Measurements from ENCODE around the gene LARP1B.
"Not testable (repeated sequence)": the region's sequence is repeated elsewhere in the genome, so short reads cannot be mapped to it uniquely, and the experiment has no call there.

The LARP1B gene

DNA sequence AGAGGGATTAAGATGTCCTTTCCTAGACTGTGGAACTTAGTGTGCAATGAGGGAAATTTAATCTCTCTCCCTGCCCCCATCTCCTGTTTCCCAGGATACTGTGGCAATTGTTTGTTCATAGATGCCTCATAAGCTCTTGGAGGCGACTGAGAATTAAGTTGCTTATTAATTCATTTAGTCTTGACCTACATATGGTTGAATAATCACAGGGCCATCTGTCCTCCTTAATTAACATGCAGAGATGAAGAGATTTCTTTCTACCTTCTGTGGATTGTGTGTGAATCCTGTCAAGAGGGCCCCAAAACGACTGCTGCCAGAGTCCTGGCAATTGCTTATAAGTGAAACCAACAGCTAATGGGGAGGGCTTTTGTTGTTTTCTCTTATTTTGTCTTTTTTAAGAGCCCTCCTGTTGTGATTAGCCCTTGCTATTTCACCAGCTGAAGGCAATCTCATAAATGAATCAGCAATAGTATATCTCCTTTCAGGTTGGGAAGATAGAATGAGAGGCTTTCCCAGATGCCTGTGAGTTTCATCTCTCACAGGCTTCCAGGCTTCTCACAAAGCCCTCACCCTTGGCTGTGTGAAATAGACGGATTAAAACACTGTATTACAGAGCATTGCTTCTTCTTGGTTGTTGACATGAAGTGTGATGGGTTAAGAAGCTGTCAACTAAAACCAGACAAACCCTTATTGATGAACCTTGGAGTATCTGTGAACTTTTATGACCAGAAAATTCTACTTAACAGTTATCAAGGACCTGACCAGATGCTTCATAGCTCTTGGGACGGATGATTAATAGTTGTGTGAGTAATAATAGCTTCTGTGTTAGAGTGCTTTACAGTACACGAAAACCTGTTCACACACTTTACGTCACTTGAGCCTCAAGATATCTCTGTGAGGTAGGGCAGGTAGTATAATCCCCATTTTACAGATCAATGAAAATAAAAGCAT is 168.0 kb downstream of the LARP1B start:
- no peak for DNase-seq

DNA sequence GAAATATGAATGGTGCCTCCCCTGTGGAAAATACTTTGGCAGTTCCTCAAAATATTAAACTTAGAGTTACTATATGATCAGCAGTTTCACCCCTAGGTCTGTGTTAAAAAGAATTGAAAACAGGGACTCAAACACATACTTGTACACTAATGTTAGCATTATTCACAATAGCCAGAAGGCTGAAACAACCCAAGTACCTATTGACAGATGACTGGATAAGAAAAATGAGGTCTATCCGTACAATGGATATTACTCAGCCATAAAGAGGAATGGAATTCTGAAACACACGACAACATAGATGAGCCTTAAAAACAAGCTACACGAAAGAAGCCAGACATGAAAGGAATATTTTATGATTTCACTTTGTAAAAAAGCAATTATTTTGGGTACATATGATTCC is 171.6 kb downstream of the LARP1B start:
- DNase-seq, result no peak

- DNase-seq, result no peak
Measured at GRCh38 chr4:128234836-128235235, 173.7 kb downstream of the LARP1B start.

DNA sequence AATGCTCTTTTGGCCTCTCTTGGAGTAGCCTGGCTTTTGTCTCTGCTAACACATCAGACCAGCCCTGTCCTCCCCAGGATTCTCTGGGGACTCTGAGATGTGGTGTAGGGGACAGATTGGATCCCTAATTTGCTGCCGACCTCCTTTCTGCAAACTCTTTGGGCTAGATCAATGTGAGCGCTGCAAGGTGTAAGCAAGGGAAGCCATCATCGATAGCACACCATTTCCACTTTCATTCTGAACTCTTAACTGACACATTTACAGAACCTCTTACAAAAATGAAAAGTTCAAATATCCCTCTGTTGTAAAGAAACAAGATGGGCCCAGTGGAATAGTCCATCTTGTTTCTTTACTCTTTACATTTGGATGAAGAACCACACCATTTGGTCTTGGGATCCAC is 179.9 kb downstream of the LARP1B start:
- DNase-seq, result no peak

GRCh38 chr4:128241425-128241913 is 180.4 kb downstream of the LARP1B start:
- no peak for DNase-seq

GRCh38 chr4:128241981-128242380 is 180.9 kb downstream of the LARP1B start:
- no peak for DNase-seq

DNA sequence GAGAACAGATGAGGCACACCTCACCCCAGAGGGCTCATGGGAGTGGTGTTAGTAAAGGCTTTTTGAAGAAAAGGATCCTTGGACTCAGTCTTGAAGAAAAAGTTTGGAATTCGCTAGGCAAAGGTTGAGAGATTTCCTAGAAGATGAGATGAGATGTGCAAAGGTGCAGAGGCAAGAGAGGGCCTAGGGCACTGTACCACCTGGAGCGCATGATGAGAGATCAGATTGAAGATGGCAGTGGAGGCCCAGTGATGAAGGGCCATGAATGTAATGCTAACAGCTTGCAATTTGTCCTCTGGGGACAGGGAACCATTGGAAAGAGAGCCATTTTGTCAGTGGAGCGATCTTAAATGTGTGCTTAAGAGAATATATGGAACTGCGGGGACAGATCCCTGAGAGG is 181.5 kb downstream of the LARP1B start:
- DNase-seq, result no peak

GRCh38 chr4:128244379-128244778 is 183.3 kb downstream of the LARP1B start:
- DNase-seq, result no peak

DNA sequence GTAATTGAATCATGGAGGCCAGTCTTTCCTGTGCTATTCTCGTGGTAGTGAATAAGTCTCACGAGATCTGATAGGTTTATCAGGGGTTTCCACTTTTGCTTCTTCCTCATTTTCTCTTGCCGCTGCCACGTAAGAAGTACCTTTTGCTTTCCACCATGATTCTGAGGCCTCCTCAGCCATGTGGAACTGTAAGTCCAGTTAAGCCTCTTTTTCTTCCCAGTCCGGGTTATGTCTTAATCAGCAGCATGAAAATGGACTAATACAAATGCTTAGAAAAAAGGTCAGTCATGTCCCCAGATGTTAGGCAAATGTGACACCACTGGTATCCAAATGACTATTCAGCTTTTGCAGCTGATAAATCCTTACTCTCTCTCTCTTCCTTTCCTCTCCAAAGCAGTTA is 184.3 kb downstream of the LARP1B start:
- not testable (repeated sequence) for DNase-seq

GRCh38 chr4:128247906-128248305 is 186.8 kb downstream of the LARP1B start:
- DNase-seq, result no peak

DNA sequence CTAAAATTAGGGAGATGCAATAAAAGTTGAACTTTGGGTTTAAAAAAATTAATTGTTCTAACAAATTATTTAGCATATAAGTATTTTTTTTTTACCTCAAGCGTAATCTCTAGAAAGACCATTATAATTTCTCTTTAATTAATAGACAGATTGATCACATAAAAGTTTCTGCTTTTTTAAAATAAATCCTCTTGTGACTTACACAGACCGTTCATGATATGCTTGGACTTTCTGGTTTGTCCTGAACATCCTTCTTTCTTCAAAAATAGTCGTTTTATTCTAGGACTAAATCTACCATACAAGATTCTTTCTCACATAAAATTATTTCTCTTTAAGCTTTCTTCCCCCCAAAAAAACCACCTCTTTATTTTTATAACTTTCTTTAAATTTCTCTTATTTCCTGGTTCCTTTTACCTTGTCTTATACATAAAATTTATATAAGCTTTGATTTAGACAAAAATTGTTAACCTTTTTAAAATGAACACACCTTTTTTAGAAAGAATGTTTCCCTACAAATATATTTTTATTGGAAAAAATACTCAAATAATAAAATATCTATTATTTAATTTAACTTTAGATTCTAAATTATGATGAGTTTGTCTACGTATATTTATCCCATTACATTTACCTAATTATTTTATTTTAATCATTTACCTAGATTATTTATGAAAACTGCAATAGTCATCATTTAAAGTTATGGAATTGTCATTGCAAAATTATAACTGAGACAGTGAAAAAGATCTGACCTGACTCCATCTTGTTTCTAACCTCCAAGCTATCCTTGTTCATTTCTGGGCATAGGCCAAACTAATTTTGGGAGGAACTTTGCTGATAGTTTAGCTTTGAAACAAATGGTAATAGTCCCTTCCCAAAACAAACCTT is 188.9 kb downstream of the LARP1B start:
- DNase-seq, result no peak

- DNase-seq, result no peak
Measured at GRCh38 chr4:128255906-128256305, 194.8 kb downstream of the LARP1B start.

GRCh38 chr4:128256539-128256938 is 195.4 kb downstream of the LARP1B start:
- DNase-seq, result no peak

- peak in 1 of 5 experiments; percentile 53 for DNase-seq
Measured at GRCh38 chr4:128258166-128258565, 197.1 kb downstream of the LARP1B start.

DNA sequence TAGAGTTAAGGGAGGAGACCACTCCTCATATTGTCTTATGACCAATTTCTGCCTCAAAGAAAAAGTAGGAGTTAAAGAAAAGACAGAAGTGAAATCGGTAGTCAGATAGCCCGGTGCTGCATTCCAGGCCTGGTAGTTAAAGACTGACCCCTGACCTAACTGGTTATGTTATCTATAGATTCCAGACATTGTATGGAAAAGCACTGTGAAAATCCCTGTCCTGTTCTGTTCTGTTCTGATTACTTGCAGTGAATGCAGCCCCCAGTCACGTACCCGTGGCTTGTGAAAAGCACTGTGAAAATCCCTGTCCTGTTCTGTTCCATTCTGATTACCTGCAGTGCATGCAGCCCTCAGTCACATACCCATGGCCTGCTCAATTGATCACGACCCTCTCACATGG is 198.8 kb downstream of the LARP1B start:
- DNase-seq, result not testable (repeated sequence)

Data from T-helper 2 cell (primary cell).